IMR-90 (cell line): ENCODE data around the gene MAPK10. TPM values are rescaled to one million over a fixed set of nuclear protein-coding genes. Genes with fewer than 3 reads are reported as not detected.

Source experiments
- ATAC-seq: fragments of 200-7000 bp; cut with Tn5 transposase; 2 replicates; pipeline ENCODE4 v1.9.1; 2020; ENCODE audit warnings: low read depth, mild to moderate bottlenecking, moderate library complexity
- BruUV-seq: library from RNA; stranded (reverse); fragments of 400-500 nt; replicated peaks from 2 replicates; lab custom pipeline; 2021; lab: Mats Ljungman, UMichigan
- CTCF ChIA-PET: fragments of 300-600 bp; formaldehyde crosslinking; extraction: SDS; loops from one replicate; lab custom pipeline; 2021; ENCODE audit warnings: antibody characterized with exemption; lab: Yijun Ruan, JAX
- POLR2A ChIA-PET: fragments of 300-600 bp; sonication (Branson Sonifier 250); formaldehyde crosslinking; loops from one replicate; lab custom pipeline; 2022; ENCODE audit warnings: antibody characterized with exemption; ENCODE audit not compliant: unreplicated experiment; lab: Charles Lee
- DNase-seq: peaks from one replicate; pipeline ENCODE4 v3.0.0; 2013
- H2AFZ ChIP-seq: replicated peaks from 2 replicates; pipeline ENCODE3; 2013; ENCODE audit warnings: low read length, mild to moderate bottlenecking; ENCODE audit not compliant: poor library complexity
- H2AK5ac ChIP-seq: 2 replicates; pipeline ENCODE4 v1.6.1; 2013; ENCODE audit warnings: low read depth, low read length, inconsistent platforms
- H2AK9ac ChIP-seq: replicated peaks from 2 replicates; pipeline ENCODE3; 2013; ENCODE audit warnings: mild to moderate bottlenecking, low read depth, low read length, moderate library complexity; ENCODE audit not compliant: poor library complexity
- H2BK120ac ChIP-seq: 2 replicates; pipeline ENCODE4 v1.6.1; 2013; ENCODE audit warnings: low read depth, low read length, inconsistent platforms
- H2BK15ac ChIP-seq: 3 replicates; pipeline ENCODE4 v1.6.1; 2013; ENCODE audit warnings: low read depth, low read length, inconsistent platforms
- H2BK20ac ChIP-seq: 2 replicates; pipeline ENCODE4 v1.6.1; 2013; ENCODE audit warnings: low read depth, mild to moderate bottlenecking, inconsistent platforms, low read length, moderate library complexity
- H2BK5ac ChIP-seq: 2 replicates; pipeline ENCODE4 v1.6.1; 2013; ENCODE audit warnings: mild to moderate bottlenecking, low read depth, low read length, inconsistent platforms; ENCODE audit not compliant: poor library complexity, severe bottlenecking
- H3K14ac ChIP-seq: replicated peaks from 2 replicates; pipeline ENCODE4 v1.6.1; 2013; ENCODE audit warnings: low read depth, low read length, inconsistent platforms
- H3K18ac ChIP-seq: 2 replicates; pipeline ENCODE4 v1.6.1; 2013; ENCODE audit warnings: low read depth, low read length, control low read depth
- H3K23ac ChIP-seq: 2 replicates; pipeline ENCODE4 v1.6.1; 2013; ENCODE audit warnings: low read depth, low read length, inconsistent platforms
- H3K27ac ChIP-seq: 2 replicates; pipeline ENCODE4 v1.5.1; 2013; ENCODE audit warnings: mild to moderate bottlenecking, control low read depth, low read length; ENCODE audit not compliant: insufficient read depth
- H3K27me3 ChIP-seq: 2 replicates; pipeline ENCODE4 v1.6.1; 2013; ENCODE audit warnings: low read length; ENCODE audit not compliant: control insufficient read depth, insufficient read depth
- H3K36me3 ChIP-seq: 2 replicates; pipeline ENCODE4 v1.6.1; 2013; ENCODE audit warnings: low read length, mixed read lengths; ENCODE audit not compliant: control insufficient read depth, insufficient read depth
- H3K4ac ChIP-seq: 2 replicates; pipeline ENCODE4 v1.6.1; 2013; ENCODE audit warnings: low read depth, low read length, inconsistent platforms
- H3K4me1 ChIP-seq: 2 replicates; pipeline ENCODE4 v1.6.1; 2013; ENCODE audit warnings: low read length, mixed read lengths; ENCODE audit not compliant: control insufficient read depth, insufficient read depth
- H3K4me2 ChIP-seq: 2 replicates; pipeline ENCODE4 v1.6.1; 2013; ENCODE audit warnings: low read depth, mild to moderate bottlenecking, control low read depth, low read length, moderate library complexity
- H3K4me3 ChIP-seq: 2 replicates; pipeline ENCODE4 v1.5.1; 2013; ENCODE audit warnings: low read depth, mild to moderate bottlenecking, control low read depth, low read length, moderate library complexity; ENCODE audit not compliant: insufficient read depth
- H3K56ac ChIP-seq: 2 replicates; pipeline ENCODE4 v1.6.1; 2013; ENCODE audit warnings: low read length, inconsistent platforms; ENCODE audit not compliant: insufficient read depth; ENCODE audit errors: extremely low read depth
- H3K79me1 ChIP-seq, 2 experiments: 2 replicates each; pipeline ENCODE4 v1.6.1; 2013; ENCODE audit warnings: low read length in 2 of 2, inconsistent platforms in 1 of 2, low read depth in 1 of 2
- H3K9ac ChIP-seq: 2 replicates; pipeline ENCODE4 v1.6.1; 2013; ENCODE audit warnings: low read depth, low read length, control low read depth
- H3K9me1 ChIP-seq: 2 replicates; pipeline ENCODE4 v1.6.1; 2013; ENCODE audit warnings: low read length, inconsistent platforms; ENCODE audit not compliant: insufficient read depth
- H3K9me3 ChIP-seq: 2 replicates; pipeline ENCODE4 v1.6.1; 2013; ENCODE audit warnings: low read length; ENCODE audit not compliant: control insufficient read depth, insufficient read depth
- H4K20me1 ChIP-seq: 2 replicates; pipeline ENCODE4 v1.6.1; 2013; ENCODE audit warnings: low read length, inconsistent platforms; ENCODE audit not compliant: insufficient read depth
- H4K5ac ChIP-seq: 2 replicates; pipeline ENCODE4 v1.6.1; 2013; ENCODE audit warnings: mild to moderate bottlenecking, low read depth, low read length, control low read depth
- H4K8ac ChIP-seq, 2 experiments: 2 replicates each; pipeline ENCODE4 v1.6.1; 2013; ENCODE audit warnings: low read depth in 2 of 2, low read length in 2 of 2, control low read depth in 1 of 2, inconsistent platforms in 1 of 2
- H4K91ac ChIP-seq: 2 replicates; pipeline ENCODE4 v1.6.1; 2013; ENCODE audit warnings: low read depth, low read length, inconsistent platforms; ENCODE audit not compliant: insufficient read depth
- BHLHE40 ChIP-seq: fragments of 150-350 bp; IDR thresholded peaks from 2 replicates; pipeline ENCODE4 v1.6.1; 2016; ENCODE audit warnings: mild to moderate bottlenecking, low read depth, low read length
- CEBPB ChIP-seq: IDR thresholded peaks from 2 replicates; pipeline ENCODE4 v1.6.1; 2012; ENCODE audit warnings: low read depth, low read length, improper control_type of control experiment
- CHD1 ChIP-seq: IDR thresholded peaks from 2 replicates; pipeline ENCODE4 v1.6.1; 2012; ENCODE audit warnings: low read depth, low read length, improper control_type of control experiment
- CTCF ChIP-seq: conservative IDR thresholded peaks from 2 replicates; pipeline ENCODE4 v1.5.1; 2012; ENCODE audit warnings: mild to moderate bottlenecking, low read depth, low read length, improper control_type of control experiment
- ELK1 ChIP-seq: fragments of 150-350 bp; IDR thresholded peaks from 2 replicates; pipeline ENCODE4 v1.6.1; 2016; ENCODE audit warnings: low read depth, mild to moderate bottlenecking, low read length, moderate library complexity, borderline replicate concordance
- FOS ChIP-seq: fragments of 150-350 bp; IDR thresholded peaks from 2 replicates; pipeline ENCODE4 v1.6.1; 2016; ENCODE audit warnings: low read depth, low read length
- MAFK ChIP-seq: IDR thresholded peaks from 2 replicates; pipeline ENCODE4 v1.6.1; 2012; ENCODE audit warnings: low read depth, low read length, improper control_type of control experiment
- MAZ ChIP-seq: IDR thresholded peaks from 2 replicates; pipeline ENCODE4 v1.6.1; 2012; ENCODE audit warnings: low read depth, mild to moderate bottlenecking, low read length, improper control_type of control experiment, moderate library complexity, borderline replicate concordance
- MXI1 ChIP-seq: IDR thresholded peaks from 2 replicates; pipeline ENCODE4 v1.6.1; 2012; ENCODE audit warnings: low read depth, mild to moderate bottlenecking, low read length, moderate library complexity, borderline replicate concordance
- NFE2L2 ChIP-seq: fragments of 150-350 bp; IDR thresholded peaks from 2 replicates; pipeline ENCODE4 v1.6.1; 2016; ENCODE audit warnings: low read depth, mild to moderate bottlenecking, low read length
- POLR2A ChIP-seq: IDR thresholded peaks from 2 replicates; pipeline ENCODE4 v1.6.1; 2012; ENCODE audit warnings: mild to moderate bottlenecking, low read depth, low read length
- RAD21 ChIP-seq: IDR thresholded peaks from 2 replicates; pipeline ENCODE4 v1.6.1; 2012; ENCODE audit warnings: low read length, improper control_type of control experiment
- RCOR1 ChIP-seq: IDR thresholded peaks from 2 replicates; pipeline ENCODE4 v1.6.1; 2012; ENCODE audit warnings: mild to moderate bottlenecking, low read length, improper control_type of control experiment; ENCODE audit not compliant: insufficient replicate concordance
- RFX5 ChIP-seq: IDR thresholded peaks from 2 replicates; pipeline ENCODE4 v1.8.0; 2012; ENCODE audit warnings: low read depth, mild to moderate bottlenecking, low read length, moderate library complexity
- SMC3 ChIP-seq: fragments of 150-350 bp; IDR thresholded peaks from 2 replicates; pipeline ENCODE4 v1.6.1; 2016; ENCODE audit warnings: low read depth, mild to moderate bottlenecking, antibody characterized with exemption, low read length, moderate library complexity
- dilution Hi-C: fragments of 300-500 bp; cut with HindIII; formaldehyde crosslinking; loops from one replicate; pipeline ENCODE4 v1.14.3; 2018; ENCODE audit warnings: low sequenced_read_pairs; ENCODE audit not compliant: unreplicated experiment
- in situ Hi-C: fragments of 300-500 bp; cut with MboI; formaldehyde crosslinking; loops from 3 replicates; pipeline ENCODE4 v1.14.3; 2019; ENCODE audit warnings: low sequenced_read_pairs, inconsistent platforms, mixed read lengths
- intact Hi-C: fragments of 100-400 bp; cut with micrococcal nuclease; formaldehyde crosslinking; loops from 2 replicates; pipeline ENCODE4 v1.10.0; 2022
- polyA plus RNA-seq, 3 experiments: library from polyadenylated mRNA; depleted of rRNA; stranded (reverse); fragments of >200 nt; gene quantifications; 2 replicates each; pipeline ENCODE4 v1.2.3, GENCODE V29; 2012; ENCODE audit warnings: low replicate concordance in 1 of 3
- total RNA-seq: library from RNA; depleted of rRNA; stranded (reverse); fragments of >200 nt; gene quantifications from 2 replicates; pipeline ENCODE4 v1.2.3, GENCODE V29; 2012
- TF ChIP-seq, protein P1 (sequence below): fragments of 150-350 bp; IDR thresholded peaks from 2 replicates; pipeline ENCODE4 v1.6.1; 2017; ENCODE audit warnings: mild to moderate bottlenecking, antibody characterized with exemption, low read length, low read depth

MAPK10 gene
- total and polyA plus RNA-seq, 2 of the 4 experiments (the other 2 are of a cell fraction): 2.8 to 6.5 TPM

- no peak overlapping the region for H2AK5ac ChIP-seq
- in situ Hi-C loops: no loop called here
- no peak overlapping the region for H3K4me2 ChIP-seq
- H3K18ac ChIP-seq: no peak overlapping the region
- no peak overlapping the region for H4K5ac ChIP-seq
- no peak overlapping the region for H3K9ac ChIP-seq
- H2AK9ac ChIP-seq: no peak overlapping the region
- H2AFZ ChIP-seq: no peak overlapping the region
- ATAC-seq (no peak), DNase-seq (no peak)
- no peak overlapping the region for H4K91ac ChIP-seq
- no TSS peak for BruUV-seq
- no peak overlapping the region for H3K14ac ChIP-seq
- intact Hi-C loops: no loop called here
- no peaks in the 10 kb centered on the region for H3K4me1 ChIP-seq
- no peak overlapping the region for H3K23ac ChIP-seq
- dilution Hi-C loops: no loop called here
- H3K56ac ChIP-seq: no peak overlapping the region
- H3K9me1 ChIP-seq: no peaks in the 10 kb centered on the region
- H3K4ac ChIP-seq: no peak overlapping the region
- POLR2A ChIA-PET: no interaction called here
- no peaks in the 10 kb centered on the region for H4K20me1 ChIP-seq
- H3K79me1 ChIP-seq: no peaks in the 10 kb centered on the region
- H3K27me3 ChIP-seq: no peaks in the 10 kb centered on the region
- H3K4me3 ChIP-seq: no peak overlapping the region
- H2BK15ac ChIP-seq: no peak overlapping the region
- H2BK120ac ChIP-seq: no peak overlapping the region
- H4K8ac ChIP-seq: no peak overlapping the region
- no peak for TF ChIP-seq BHLHE40
- TF ChIP-seq MAZ: no peak
- TF ChIP-seq, protein P1, sequence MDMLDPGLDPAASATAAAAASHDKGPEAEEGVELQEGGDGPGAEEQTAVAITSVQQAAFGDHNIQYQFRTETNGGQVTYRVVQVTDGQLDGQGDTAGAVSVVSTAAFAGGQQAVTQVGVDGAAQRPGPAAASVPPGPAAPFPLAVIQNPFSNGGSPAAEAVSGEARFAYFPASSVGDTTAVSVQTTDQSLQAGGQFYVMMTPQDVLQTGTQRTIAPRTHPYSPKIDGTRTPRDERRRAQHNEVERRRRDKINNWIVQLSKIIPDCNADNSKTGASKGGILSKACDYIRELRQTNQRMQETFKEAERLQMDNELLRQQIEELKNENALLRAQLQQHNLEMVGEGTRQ: no peak
- no peak for TF ChIP-seq FOS
- TF ChIP-seq RAD21: no peak
- TF ChIP-seq POLR2A: no peak
- no peak for TF ChIP-seq CTCF
- TF ChIP-seq CEBPB: no peak
- TF ChIP-seq CHD1: no peak
- TF ChIP-seq ELK1: no peak
- TF ChIP-seq MAFK: no peak
- no peak for TF ChIP-seq MXI1
- no peak for TF ChIP-seq NFE2L2
- no peak for TF ChIP-seq RCOR1
- no peak for TF ChIP-seq RFX5
- no peak for TF ChIP-seq SMC3
- no peak overlapping the region for H2BK20ac ChIP-seq
- CTCF ChIA-PET: interaction anchor here (0.5 to 0.8 kb wide), 2 partner anchors 90 to 548 kb away, joined by 3 read pairs; no protein-coding TSS in a partner anchor
- H3K36me3 ChIP-seq: no peaks in the 10 kb centered on the region
- H3K9me3 ChIP-seq: no peaks in the 10 kb centered on the region
- H2BK5ac ChIP-seq: no peak overlapping the region
- no peak overlapping the region for H3K27ac ChIP-seq
Measured at GRCh38 chr4:86058621-86059020, 301.2 kb downstream of the MAPK10 start.
